Endothelial cell (in vitro differentiated cells): ENCODE measurements around the gene TM2D3. TPM values are rescaled to one million over a fixed set of nuclear protein-coding genes. Genes with fewer than 3 reads are reported as not detected.

Experiments used
- DNase-seq: peaks from one replicate; pipeline ENCODE4 v3.0.0; 2021; ENCODE audit warnings: low spot score
- H3K27ac Mint-ChIP-seq: one replicate; pipeline ENCODE4 v1.8.0; 2021; ENCODE audit warnings: mixed read lengths, inconsistent platforms; ENCODE audit not compliant: unreplicated experiment
- H3K27me3 Mint-ChIP-seq: one replicate; pipeline ENCODE4 v1.8.0; 2021; ENCODE audit warnings: mild to moderate bottlenecking, moderate library complexity, mixed read lengths, inconsistent platforms; ENCODE audit not compliant: unreplicated experiment
- H3K36me3 Mint-ChIP-seq: one replicate; pipeline ENCODE4 v1.8.0; 2021; ENCODE audit warnings: mild to moderate bottlenecking, low read depth, mixed read lengths, inconsistent platforms; ENCODE audit not compliant: unreplicated experiment
- H3K4me1 Mint-ChIP-seq: one replicate; pipeline ENCODE4 v1.8.0; 2021; ENCODE audit warnings: mild to moderate bottlenecking, mixed read lengths, inconsistent platforms; ENCODE audit not compliant: unreplicated experiment
- H3K4me3 Mint-ChIP-seq: one replicate; pipeline ENCODE4 v1.8.0; 2021; ENCODE audit warnings: mild to moderate bottlenecking, mixed read lengths, inconsistent platforms; ENCODE audit not compliant: unreplicated experiment
- H3K9me3 Mint-ChIP-seq: one replicate; pipeline ENCODE4 v1.8.0; 2021; ENCODE audit warnings: mixed read lengths, inconsistent platforms; ENCODE audit not compliant: unreplicated experiment
- long read RNA-seq: library from polyadenylated mRNA; unstranded; transcript quantifications from one replicate; pipeline ENCODE4 v2.0.0, GENCODE V29; 2020; ENCODE audit not compliant: unreplicated experiment
- total RNA-seq: library from RNA; stranded (reverse); fragmentation: NEBNext Ultra II Directional; extraction: Animal tissue kit (Norgen Biotek cat#: 25700); gene quantifications from one replicate; pipeline ENCODE4 v1.2.1, GENCODE V29; 2021; ENCODE audit not compliant: unreplicated experiment
- TF ChIP-seq, protein P1 (sequence below): fragments of 200-600 bp; sonication (generic); IDR thresholded peaks from one replicate; pipeline ENCODE4 v1.5.0; 2021; ENCODE audit warnings: antibody characterized with exemption; ENCODE audit not compliant: unreplicated experiment

The TM2D3 gene, protein sequence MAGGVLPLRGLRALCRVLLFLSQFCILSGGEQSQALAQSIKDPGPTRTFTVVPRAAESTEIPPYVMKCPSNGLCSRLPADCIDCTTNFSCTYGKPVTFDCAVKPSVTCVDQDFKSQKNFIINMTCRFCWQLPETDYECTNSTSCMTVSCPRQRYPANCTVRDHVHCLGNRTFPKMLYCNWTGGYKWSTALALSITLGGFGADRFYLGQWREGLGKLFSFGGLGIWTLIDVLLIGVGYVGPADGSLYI
- 37.7 TPM for total RNA-seq
- long read RNA-seq, transcript TM2D3-202 (5 exons, 1,329 nt) = major isoform, 12 of 22 reads
- long read RNA-seq, transcript TM2D3-201 (6 exons, 1,381 nt) = minor isoform, 8 of 22 reads
- long read RNA-seq, partial matches to known transcripts = 0 of 22 reads
- long read RNA-seq, other reads (novel, unspliced or antisense) = 1 of 22 reads

DNA sequence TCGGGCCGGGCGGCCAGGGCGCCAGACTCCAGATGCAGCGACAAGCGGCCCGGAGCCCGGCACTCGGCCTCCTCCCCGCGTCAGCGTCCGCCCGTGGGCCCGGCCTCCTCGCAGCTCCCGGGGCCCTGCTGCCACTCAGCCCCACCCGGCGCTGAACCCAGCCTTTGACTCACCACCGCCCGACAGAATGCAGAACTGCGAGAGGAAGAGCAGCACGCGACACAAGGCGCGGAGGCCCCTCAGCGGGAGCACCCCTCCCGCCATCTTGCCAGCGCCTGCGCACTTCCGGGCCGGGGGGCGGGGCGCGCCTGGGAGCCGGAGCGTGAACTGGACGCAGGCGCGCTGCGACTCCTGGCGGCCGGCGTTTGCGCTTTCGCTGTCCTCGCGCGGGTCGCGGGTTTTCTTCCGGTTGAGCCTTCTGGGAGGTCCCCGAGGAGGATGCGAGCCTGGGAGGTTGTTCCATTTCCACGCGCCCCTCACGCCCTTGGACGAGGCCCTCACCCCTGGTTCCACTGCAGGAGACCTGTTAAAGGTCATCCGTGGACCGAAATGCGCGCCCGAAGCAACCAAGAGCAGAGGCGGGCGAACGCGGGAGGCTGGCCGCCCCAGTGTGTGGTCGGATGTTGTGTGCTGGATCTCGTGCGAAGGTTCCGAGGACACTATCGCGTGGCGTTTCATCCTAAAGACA lies at the start of gene TM2D3:
TSS of gene TM2D3 (minus strand) at position 284 of the 688 bp plus-strand sequence. CDS start at position 264, 20 bp downstream.
- H3K4me3 Mint-ChIP-seq = peak within 1 kb of the TSS; percentile 96
- peaks cover 8% of the 10 kb centered on the region for H3K27me3 Mint-ChIP-seq
- H3K36me3 Mint-ChIP-seq = peaks cover 7% of the 10 kb centered on the region
- H3K4me1 Mint-ChIP-seq = peaks cover 6% of the 10 kb centered on the region
- H3K27ac Mint-ChIP-seq = peak within 1 kb of the TSS; percentile 88
- H3K9me3 Mint-ChIP-seq = no peaks in the 10 kb centered on the region
- TF ChIP-seq, protein P1, sequence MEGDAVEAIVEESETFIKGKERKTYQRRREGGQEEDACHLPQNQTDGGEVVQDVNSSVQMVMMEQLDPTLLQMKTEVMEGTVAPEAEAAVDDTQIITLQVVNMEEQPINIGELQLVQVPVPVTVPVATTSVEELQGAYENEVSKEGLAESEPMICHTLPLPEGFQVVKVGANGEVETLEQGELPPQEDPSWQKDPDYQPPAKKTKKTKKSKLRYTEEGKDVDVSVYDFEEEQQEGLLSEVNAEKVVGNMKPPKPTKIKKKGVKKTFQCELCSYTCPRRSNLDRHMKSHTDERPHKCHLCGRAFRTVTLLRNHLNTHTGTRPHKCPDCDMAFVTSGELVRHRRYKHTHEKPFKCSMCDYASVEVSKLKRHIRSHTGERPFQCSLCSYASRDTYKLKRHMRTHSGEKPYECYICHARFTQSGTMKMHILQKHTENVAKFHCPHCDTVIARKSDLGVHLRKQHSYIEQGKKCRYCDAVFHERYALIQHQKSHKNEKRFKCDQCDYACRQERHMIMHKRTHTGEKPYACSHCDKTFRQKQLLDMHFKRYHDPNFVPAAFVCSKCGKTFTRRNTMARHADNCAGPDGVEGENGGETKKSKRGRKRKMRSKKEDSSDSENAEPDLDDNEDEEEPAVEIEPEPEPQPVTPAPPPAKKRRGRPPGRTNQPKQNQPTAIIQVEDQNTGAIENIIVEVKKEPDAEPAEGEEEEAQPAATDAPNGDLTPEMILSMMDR = peak; percentile 76
- DNase-seq = peak; percentile 98

DNA sequence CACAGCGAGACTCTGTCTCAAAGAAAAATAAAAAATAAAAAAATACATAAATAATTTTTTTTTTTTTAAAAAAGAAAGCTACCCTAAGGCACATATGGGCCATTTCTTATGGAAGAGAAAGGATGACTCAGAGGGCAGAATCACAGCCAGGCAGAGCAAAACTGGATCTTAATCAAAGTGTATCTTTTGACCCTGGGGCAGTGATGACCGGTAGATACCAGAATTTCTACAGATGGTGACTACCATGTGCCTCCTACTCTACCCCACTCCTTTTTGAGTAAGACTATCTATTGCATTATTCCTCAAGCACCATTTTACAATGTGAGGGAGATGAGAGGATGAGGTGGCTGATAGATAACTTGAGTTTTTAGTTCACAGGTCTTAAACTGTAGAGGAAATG lies 46.1 kb upstream of the TM2D3 start:
- Mint-ChIP-seq H3K4me3 (no peak overlapping the region), H3K4me1 (no peaks in the 10 kb centered on the region), H3K9me3 (no peaks in the 10 kb centered on the region), H3K27ac (no peak overlapping the region), H3K36me3 (peaks cover 21% of the 10 kb centered on the region), H3K27me3 (no peaks in the 10 kb centered on the region)
- TF ChIP-seq, protein P1 = no peak
- no peak for DNase-seq

DNA sequence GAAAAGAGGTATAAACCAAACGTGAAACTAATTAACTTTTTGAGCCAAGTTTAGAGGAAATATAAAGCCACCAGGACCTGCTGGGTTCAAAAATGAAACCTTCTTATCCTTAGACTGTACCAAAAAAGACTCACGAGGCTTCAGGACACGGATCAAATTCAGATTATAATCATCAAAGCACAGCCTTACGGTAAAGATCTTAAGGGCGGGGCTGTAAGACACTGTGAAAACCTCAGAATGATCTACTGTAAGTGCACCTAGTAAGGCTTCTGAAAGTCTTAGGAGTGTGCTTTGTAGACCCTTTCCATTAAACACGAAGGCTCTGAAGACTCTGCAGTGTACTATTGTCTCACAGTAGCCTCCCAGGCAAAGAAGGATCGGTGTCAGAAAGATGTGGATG lies 45.3 kb upstream of the TM2D3 start:
- peaks cover 21% of the 10 kb centered on the region for H3K36me3 Mint-ChIP-seq
- H3K27ac Mint-ChIP-seq = no peak overlapping the region
- H3K4me1 Mint-ChIP-seq = no peaks in the 10 kb centered on the region
- H3K4me3 Mint-ChIP-seq = no peak overlapping the region
- no peaks in the 10 kb centered on the region for H3K27me3 Mint-ChIP-seq
- no peak for DNase-seq
- TF ChIP-seq, protein P1 = no peak
- no peaks in the 10 kb centered on the region for H3K9me3 Mint-ChIP-seq

DNA sequence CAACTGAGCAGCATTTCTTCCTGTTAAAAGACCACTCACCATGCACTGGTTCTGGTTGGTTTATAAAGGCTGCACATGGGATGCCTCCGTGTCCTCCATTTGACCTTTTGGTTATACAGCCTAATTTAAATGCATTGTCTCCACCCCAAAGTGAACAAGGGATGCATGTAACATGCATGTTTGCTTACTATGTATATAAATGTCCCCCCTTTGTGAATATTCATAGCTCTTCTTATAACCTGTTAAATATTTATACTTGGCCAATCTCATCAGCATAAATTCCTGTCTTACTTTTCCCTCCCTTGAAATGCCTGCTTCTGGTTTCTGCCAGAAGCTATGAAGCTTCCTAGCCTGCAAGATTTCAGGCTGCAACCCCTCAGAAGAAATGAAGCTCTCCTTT lies 44.6 kb upstream of the TM2D3 start:
- Mint-ChIP-seq H3K36me3 (peaks cover 22% of the 10 kb centered on the region), H3K9me3 (no peaks in the 10 kb centered on the region), H3K4me1 (no peaks in the 10 kb centered on the region), H3K4me3 (no peak overlapping the region), H3K27ac (no peak overlapping the region), H3K27me3 (no peaks in the 10 kb centered on the region)
- no peak for DNase-seq
- TF ChIP-seq, protein P1 = no peak

DNA sequence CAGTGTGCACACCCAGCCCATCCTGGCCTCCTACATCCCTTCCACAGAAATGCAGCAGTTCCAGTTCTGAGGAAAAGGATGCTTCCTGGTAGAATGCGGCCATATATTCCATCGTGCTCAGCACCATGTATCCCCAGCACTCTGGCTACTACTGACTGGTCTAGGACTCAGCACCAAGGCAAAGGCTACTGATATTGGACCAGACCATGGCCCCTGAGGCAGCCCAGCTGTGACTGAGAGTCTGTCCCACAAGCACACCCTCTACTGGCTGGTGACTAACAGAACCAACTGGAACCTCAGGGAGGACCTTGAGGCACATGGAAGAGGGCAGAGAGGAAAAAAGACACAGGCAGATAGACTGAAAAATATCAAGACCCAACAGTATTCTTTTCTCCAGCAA lies 42.1 kb upstream of the TM2D3 start:
- no peak for DNase-seq
- Mint-ChIP-seq H3K4me1 (no peaks in the 10 kb centered on the region), H3K9me3 (no peaks in the 10 kb centered on the region), H3K27me3 (peaks cover 1% of the 10 kb centered on the region), H3K4me3 (no peak overlapping the region), H3K27ac (no peak overlapping the region), H3K36me3 (peaks cover 23% of the 10 kb centered on the region)
- TF ChIP-seq, protein P1 = no peak
